Embryonic facial prominence (tissue), 1 donor: Measurements from ENCODE around the gene TMEM8B.

Experiments used
- DNase-seq: peaks from one replicate; pipeline ENCODE4 v3.0.0-alpha.2; 2016; ENCODE audit errors: extremely low spot score

Gene TMEM8B

GRCh38 chr9:35810122-35810521, 18.9 kb upstream of the TMEM8B start:
- no peak for DNase-seq

- no peak for DNase-seq
Measured at GRCh38 chr9:35811381-35812024, 17.5 kb upstream of the TMEM8B start.

GRCh38 chr9:35812025-35812602, 16.9 kb upstream of the TMEM8B start, which contains the start of gene SPAG8:
Gene SPAG8 (minus strand): TSS chr9:35812262. CDS start chr9:35812147, 115 bp downstream.
- peak; percentile 93 for DNase-seq

GRCh38 chr9:35813434-35814105, 15.5 kb upstream of the TMEM8B start:
- DNase-seq, result no peak

- no peak for DNase-seq
Measured at GRCh38 chr9:35814106-35814840, 14.8 kb upstream of the TMEM8B start.

- DNase-seq, result peak; percentile 95
Measured at GRCh38 chr9:35814841-35815543, 14.0 kb upstream of the TMEM8B start, which contains the start of gene HINT2. Gene HINT2 (minus strand): TSS chr9:35815042. CDS start chr9:35814979, 63 bp downstream.

- no peak for DNase-seq
Measured at GRCh38 chr9:35816708-35817107, 12.3 kb upstream of the TMEM8B start.

GRCh38 chr9:35818341-35818740, 10.7 kb upstream of the TMEM8B start:
- no peak for DNase-seq

- DNase-seq, result no peak
Measured at GRCh38 chr9:35820076-35820475, 9.0 kb upstream of the TMEM8B start.

- DNase-seq, result no peak
Measured at GRCh38 chr9:35822926-35823325, 6.1 kb upstream of the TMEM8B start.

GRCh38 chr9:35826071-35826701, 2.8 kb upstream of the TMEM8B start:
- no peak for DNase-seq

GRCh38 chr9:35827486-35827885, 1.5 kb upstream of the TMEM8B start:
- no peak for DNase-seq

GRCh38 chr9:35828716-35829083, 328 bp upstream of the TMEM8B start, which contains the start of gene FAM221B:
Gene FAM221B (minus strand): TSS chr9:35828732. CDS start chr9:35826161, 2,571 bp downstream.
- no peak for DNase-seq

- DNase-seq, result no peak
Measured at GRCh38 chr9:35829764-35830096, 702 bp downstream of the TMEM8B start.

- no peak for DNase-seq
Measured at GRCh38 chr9:35831040-35831439, 2.0 kb downstream of the TMEM8B start.

GRCh38 chr9:35832814-35833213, 3.8 kb downstream of the TMEM8B start:
- no peak for DNase-seq

GRCh38 chr9:35834260-35835215, 5.5 kb downstream of the TMEM8B start:
- DNase-seq, result no peak

- no peak for DNase-seq
Measured at GRCh38 chr9:35835216-35835632, 6.2 kb downstream of the TMEM8B start.

- no peak for DNase-seq
Measured at GRCh38 chr9:35835766-35836165, 6.7 kb downstream of the TMEM8B start.

- no peak for DNase-seq
Measured at GRCh38 chr9:35836595-35836994, 7.6 kb downstream of the TMEM8B start.
